ENCODE results near the gene HLF. TPM values are rescaled to one million over a fixed set of nuclear protein-coding genes. Genes with fewer than 3 reads are reported as not detected.
A peak's percentile ranks its signal among the peaks of the same experiment; 100 is the strongest.

HLF gene
- total RNA-seq, 1 experiment from 2014 or later, result 0.13 TPM

GRCh38 chr17:55294042-55294751 is 29.4 kb downstream of the HLF start:
- Histone ChIP-seq H3K27me3 (ENCODE audit: control insufficient read depth, insufficient read depth, low read length) (peaks cover 4% of the 10 kb centered on the region), H3K36me3 (ENCODE audit: control insufficient read depth, insufficient read depth, low read length) (no peaks in the 10 kb centered on the region; the same call in 1 of the 2 replicates), H3K27ac (ENCODE audit: low read length) (no peak overlapping the region), H3K4me3 (ENCODE audit: low read depth in 2 of 2, low read length in 2 of 2) (no peak overlapping the region), H3K4me1 (ENCODE audit: control insufficient read depth, insufficient read depth, low read length) (no peaks in the 10 kb centered on the region), H3K9me3 (ENCODE audit: control insufficient read depth, insufficient read depth, low read depth, low read length) (no peaks in the 10 kb centered on the region)
- ChIA-PET POLR2A (no interaction called here), CTCF (no interaction called here)
- intact Hi-C loops (cut with micrococcal nuclease; ENCODE audit: unreplicated experiment) (loop anchor here (10.0 kb wide), 1 partner anchor 61 kb away; no protein-coding TSS in a partner anchor), in situ Hi-C loops (cut with HindIII; ENCODE audit: low pct_unique_long_range_greater_than_20kb, low sequenced_read_pairs) (no loop called here)
- DNase-seq (ENCODE audit: low read depth, low spot score), result no peak
- no peak for TF ChIP-seq POLR2AphosphoS5 (IDR thresholded peaks at IDR 0.05; ENCODE audit: low read depth, low read length)
- no peak for TF ChIP-seq CTCF (IDR thresholded peaks at IDR 0.05)
- no peak for TF ChIP-seq REST (IDR thresholded peaks at IDR 0.05; ENCODE audit: insufficient read depth in 1 of 2, low read depth in 2 of 2, low read length in 1 of 2)
- TF ChIP-seq TCF7L2 (IDR thresholded peaks at IDR 0.05; ENCODE audit: low read depth, low read length), result no peak
- no peak for TF ChIP-seq SIN3A (IDR thresholded peaks at IDR 0.05; ENCODE audit: borderline replicate concordance, insufficient read depth, low read depth, low read length)
- no peak for ATAC-seq
- BruUV-seq (replicated peaks), result no TSS peak

- no peaks in the 10 kb centered on the region; the same call in 1 of the 2 replicates for H3K36me3 ChIP-seq (ENCODE audit: control insufficient read depth, insufficient read depth, low read length)
- POLR2A ChIA-PET, result no interaction called here
- no peak overlapping the region for H3K4me3 ChIP-seq (ENCODE audit: low read depth in 2 of 2, low read length in 2 of 2)
- H3K27me3 ChIP-seq (ENCODE audit: control insufficient read depth, insufficient read depth, low read length), result peaks cover 6% of the 10 kb centered on the region
- TF ChIP-seq CTCF (IDR thresholded peaks at IDR 0.05), result peak; percentile 89
- TF ChIP-seq TCF7L2 (IDR thresholded peaks at IDR 0.05; ENCODE audit: low read depth, low read length), result no peak
- in situ Hi-C loops (cut with HindIII; ENCODE audit: low pct_unique_long_range_greater_than_20kb, low sequenced_read_pairs), result no loop called here
- no peak overlapping the region for H3K27ac ChIP-seq (ENCODE audit: low read length)
- no peaks in the 10 kb centered on the region for H3K4me1 ChIP-seq (ENCODE audit: control insufficient read depth, insufficient read depth, low read length)
- CTCF ChIA-PET, result interaction anchor here (0.5 kb wide), 1 partner anchor 11 kb away, joined by 7 read pairs; no protein-coding TSS in a partner anchor
- ATAC-seq (peak; percentile 91), DNase-seq (ENCODE audit: low read depth, low spot score) (peak; percentile 45)
- intact Hi-C loops (cut with micrococcal nuclease; ENCODE audit: unreplicated experiment), result loop anchor here (2.0 to 10.0 kb wide), 2 partner anchors 59 to 299 kb away; no protein-coding TSS in a partner anchor
- no TSS peak for BruUV-seq (replicated peaks)
- no peaks in the 10 kb centered on the region for H3K9me3 ChIP-seq (ENCODE audit: control insufficient read depth, insufficient read depth, low read depth, low read length)
Measured at GRCh38 chr17:55295411-55296170, 30.8 kb downstream of the HLF start.

Data from Panc1 (cell line).